ENCODE measurements around the gene ZFR.
"Not testable (repeated sequence)": the region's sequence is repeated elsewhere in the genome, so short reads cannot be mapped to it uniquely, and the experiment has no call there.

Gene ZFR

GRCh38 chr5:32460702-32461101 lies 16.2 kb upstream of the ZFR start:
- no peak for DNase-seq (ENCODE audit: low read depth)
- H3K4me3 ChIP-seq (ENCODE audit: low read depth, low read length), result no peak overlapping the region
- TF ChIP-seq MYC (IDR thresholded peaks at IDR 0.05; ENCODE audit: low read depth, low read length), result no peak
- no peak for TF ChIP-seq MAX (IDR thresholded peaks at IDR 0.05; ENCODE audit: low read depth, low read length)
- no peak for TF ChIP-seq CTCF (IDR thresholded peaks at IDR 0.05; ENCODE audit: low read depth, low read length)
- TF ChIP-seq POLR2A (IDR thresholded peaks at IDR 0.05; ENCODE audit: extremely low read depth, insufficient read length), result no peak

- H3K4me3 ChIP-seq (ENCODE audit: low read depth, low read length), result no peak overlapping the region
- TF ChIP-seq POLR2A (IDR thresholded peaks at IDR 0.05; ENCODE audit: extremely low read depth, insufficient read length) (no peak), MAX (IDR thresholded peaks at IDR 0.05; ENCODE audit: low read depth, low read length) (no peak), MYC (IDR thresholded peaks at IDR 0.05; ENCODE audit: low read depth, low read length) (no peak), CTCF (IDR thresholded peaks at IDR 0.05; ENCODE audit: low read depth, low read length) (no peak)
- no peak for DNase-seq (ENCODE audit: low read depth)
These were observed 14.4 kb upstream of the ZFR start for GRCh38 chr5:32458880-32459495.

- H3K4me3 ChIP-seq (ENCODE audit: low read depth, low read length), result no peak overlapping the region
- TF ChIP-seq MAX (IDR thresholded peaks at IDR 0.05; ENCODE audit: low read depth, low read length), result no peak
- TF ChIP-seq MYC (IDR thresholded peaks at IDR 0.05; ENCODE audit: low read depth, low read length), result no peak
- no peak for TF ChIP-seq CTCF (IDR thresholded peaks at IDR 0.05; ENCODE audit: low read depth, low read length)
- no peak for TF ChIP-seq POLR2A (IDR thresholded peaks at IDR 0.05; ENCODE audit: extremely low read depth, insufficient read length)
- no peak for DNase-seq (ENCODE audit: low read depth)
These were observed 10.8 kb upstream of the ZFR start for GRCh38 chr5:32455311-32455710.

- H3K4me3 ChIP-seq (ENCODE audit: low read depth, low read length), result no peak overlapping the region
- DNase-seq (ENCODE audit: low read depth), result no peak
- TF ChIP-seq MYC (IDR thresholded peaks at IDR 0.05; ENCODE audit: low read depth, low read length) (no peak), CTCF (IDR thresholded peaks at IDR 0.05; ENCODE audit: low read depth, low read length) (no peak), MAX (IDR thresholded peaks at IDR 0.05; ENCODE audit: low read depth, low read length) (no peak), POLR2A (IDR thresholded peaks at IDR 0.05; ENCODE audit: extremely low read depth, insufficient read length) (no peak)
These were observed 10.3 kb upstream of the ZFR start for GRCh38 chr5:32454821-32455220.

GRCh38 chr5:32453916-32454315 lies 9.4 kb upstream of the ZFR start:
- DNase-seq (ENCODE audit: low read depth), result no peak
- no peak for TF ChIP-seq MYC (IDR thresholded peaks at IDR 0.05; ENCODE audit: low read depth, low read length)
- TF ChIP-seq MAX (IDR thresholded peaks at IDR 0.05; ENCODE audit: low read depth, low read length), result no peak
- TF ChIP-seq CTCF (IDR thresholded peaks at IDR 0.05; ENCODE audit: low read depth, low read length), result no peak
- TF ChIP-seq POLR2A (IDR thresholded peaks at IDR 0.05; ENCODE audit: extremely low read depth, insufficient read length), result no peak

GRCh38 chr5:32452316-32452715 lies 7.8 kb upstream of the ZFR start:
- DNase-seq (ENCODE audit: low read depth); H3K4me3 ChIP-seq (ENCODE audit: low read depth, low read length): not testable (repeated sequence)

More at GRCh38 chr5:32453916-32454315, 9.4 kb upstream of the ZFR start:
- H3K4me3 ChIP-seq (ENCODE audit: low read depth, low read length), result no peak overlapping the region

All from NB4 (cell line).